Activated CD4-positive, alpha-beta T cell treated with anti-CD3 and anti-CD28 coated beads, Interleukin-2, amount 50 U/mL, for 1 hour (primary cell): ENCODE data around the gene ARHGAP8.

Experiments used
- DNase-seq: peaks from one replicate; pipeline ENCODE4 v3.0.0-alpha.2; 2020

The ARHGAP8 gene

DNA sequence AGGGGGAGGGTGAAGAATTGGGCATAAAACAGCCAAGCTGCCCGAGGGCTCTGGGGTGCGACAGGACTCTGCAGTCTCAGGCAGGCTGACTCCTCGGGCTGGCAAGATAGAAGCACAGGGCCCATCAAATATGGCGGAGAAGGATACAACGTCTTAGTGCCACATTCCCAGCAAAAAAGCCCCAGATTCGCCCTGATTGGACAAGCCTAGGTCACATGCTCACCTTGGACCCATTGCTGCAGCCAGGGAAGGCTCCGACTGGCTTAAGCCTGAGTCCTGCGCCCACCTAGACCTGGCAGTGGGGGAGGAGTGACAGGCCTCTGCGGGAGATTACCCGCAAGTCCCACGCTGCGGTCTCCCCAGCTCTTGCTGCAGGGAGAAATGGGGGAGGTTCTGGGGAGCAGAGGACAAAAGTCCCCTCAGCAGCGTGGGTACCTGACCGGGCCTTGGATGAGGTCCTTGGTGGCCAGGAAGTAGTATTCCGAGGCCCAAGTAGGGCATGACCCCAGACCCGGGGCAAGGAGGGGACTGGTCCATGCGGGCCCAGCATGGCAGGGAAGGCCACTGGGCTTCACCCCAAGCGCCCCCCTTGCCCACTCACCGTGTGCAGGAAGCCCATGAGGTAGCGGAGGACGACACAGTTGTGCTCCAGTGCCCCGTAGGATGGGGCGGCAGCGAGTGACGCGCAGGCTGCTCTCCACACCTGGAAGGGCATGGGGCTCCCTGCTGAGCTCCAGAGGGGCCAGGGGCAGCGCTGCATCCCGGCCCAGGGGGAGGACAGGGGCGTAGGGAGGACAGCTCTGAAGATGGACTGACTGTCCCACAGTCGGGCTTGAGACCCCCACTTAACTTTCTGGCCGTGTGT lies 113.0 kb downstream of the ARHGAP8 start:
- DNase-seq: no peak

DNA sequence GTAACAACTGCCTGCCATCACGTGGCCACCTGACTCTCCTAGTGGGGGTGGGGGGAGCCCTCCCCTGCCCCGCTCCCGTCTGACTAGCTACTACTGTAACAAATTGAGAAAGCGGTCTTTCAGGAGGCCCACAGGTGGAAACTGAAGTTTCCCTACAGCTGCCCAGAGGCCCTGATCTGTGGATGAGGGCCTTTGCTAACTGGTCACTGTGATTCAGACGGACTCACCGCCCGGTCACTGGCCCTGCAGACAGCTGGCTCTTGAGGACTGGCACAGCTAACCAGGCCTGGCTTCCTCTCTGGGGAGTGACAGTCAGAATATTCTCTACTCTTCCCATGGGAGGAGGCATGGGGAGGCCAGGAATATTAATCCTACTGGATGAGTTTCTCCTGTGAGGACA lies 116.8 kb downstream of the ARHGAP8 start:
- DNase-seq: no peak

DNA sequence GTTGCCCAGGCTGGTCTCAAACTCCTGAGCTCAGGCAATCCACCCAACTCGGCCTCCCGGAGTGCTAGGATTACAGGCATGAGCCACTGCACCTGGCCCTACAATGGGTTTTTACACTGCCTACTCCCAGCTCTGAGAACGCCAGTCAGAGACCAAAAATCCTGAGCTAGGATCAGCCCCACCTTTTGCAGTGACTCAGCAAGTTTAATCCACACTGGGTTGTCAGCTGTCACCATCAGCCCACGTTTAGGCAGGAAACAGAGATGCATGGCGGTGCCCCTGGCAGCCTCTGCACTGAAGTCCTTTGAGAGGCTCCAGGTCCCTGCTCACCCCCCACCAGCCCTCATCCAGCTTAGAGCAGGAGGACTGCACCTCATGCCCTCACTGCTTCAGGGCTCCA lies 117.6 kb downstream of the ARHGAP8 start:
- no peak for DNase-seq

DNA sequence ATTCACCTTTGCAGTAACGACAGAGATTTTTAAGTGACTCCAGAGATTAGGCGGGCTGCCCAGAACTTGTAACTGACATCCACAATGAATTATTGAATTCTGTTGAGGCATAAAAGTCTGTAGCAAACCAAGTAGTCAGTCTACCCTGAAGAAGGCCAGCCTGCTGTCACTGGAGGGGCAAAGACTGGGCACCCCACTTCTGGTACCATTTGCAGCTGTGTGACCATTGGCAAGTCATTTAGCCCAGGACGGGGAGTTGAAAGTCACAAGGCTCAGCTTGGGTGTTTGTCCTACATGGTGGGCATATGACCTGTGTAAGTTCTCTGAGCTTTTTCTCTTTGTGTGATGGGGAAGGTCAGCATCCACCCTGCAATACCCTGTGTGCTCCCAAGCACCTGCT lies 119.4 kb downstream of the ARHGAP8 start:
- no peak for DNase-seq

DNA sequence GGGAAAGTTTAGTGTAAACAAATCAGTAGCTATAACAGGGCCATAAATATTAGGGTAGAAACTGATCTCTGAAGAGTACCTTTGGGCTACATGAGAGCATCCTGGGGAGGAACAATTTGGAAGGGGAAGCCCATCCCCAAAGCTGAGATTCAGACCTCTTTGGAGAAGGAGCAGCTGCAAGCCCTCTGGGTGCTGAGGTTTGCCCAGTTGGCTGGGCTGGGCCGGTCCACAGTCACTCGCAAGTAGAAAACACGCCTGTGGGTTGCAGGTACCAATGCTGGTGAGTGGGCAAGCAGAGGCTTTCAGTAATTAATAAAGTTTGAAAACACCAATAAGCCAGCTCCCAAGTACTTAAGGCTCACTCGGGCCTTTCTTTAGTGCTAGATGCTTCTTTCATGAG lies 124.5 kb downstream of the ARHGAP8 start:
- no peak for DNase-seq

DNA sequence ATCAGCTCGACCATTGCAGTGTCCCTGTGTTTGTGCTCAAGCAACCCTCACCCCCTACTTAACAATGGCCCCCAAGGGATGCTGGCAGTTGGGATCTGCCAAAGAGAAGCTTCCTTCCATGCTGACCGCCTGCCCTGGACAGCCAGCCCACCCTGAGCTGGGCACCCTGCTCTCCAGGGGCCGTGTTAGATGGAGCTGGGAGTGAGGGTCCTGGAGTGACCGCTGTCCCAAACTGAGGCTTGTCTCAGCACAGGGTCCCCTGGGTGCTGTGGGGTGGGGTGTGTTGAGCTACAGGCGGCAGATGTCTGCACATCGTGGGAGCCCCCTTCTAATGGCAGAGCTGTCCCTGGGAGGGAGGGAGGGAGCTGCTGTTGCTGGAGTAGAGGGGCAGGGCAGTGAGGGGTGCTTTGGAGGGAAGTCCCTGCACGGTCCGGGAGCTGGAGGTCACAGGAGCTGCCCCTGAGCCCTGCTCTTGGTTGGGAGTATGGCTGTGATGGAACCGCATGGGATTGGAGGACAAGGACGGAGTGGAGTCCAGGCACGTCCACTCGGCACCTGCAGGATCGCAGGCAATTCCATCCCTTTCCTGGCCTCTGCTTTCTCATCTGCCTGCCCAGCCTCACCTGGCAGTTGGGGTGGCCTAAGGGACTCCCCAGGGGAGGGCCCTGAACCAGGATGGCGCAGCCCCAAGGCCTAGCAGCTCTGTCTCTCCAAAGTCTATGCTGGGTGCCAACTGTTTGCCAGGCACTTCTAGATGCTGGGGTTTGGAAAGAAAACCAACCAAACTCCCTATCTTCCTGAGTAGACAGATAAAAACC lies 126.3 kb downstream of the ARHGAP8 start:
- DNase-seq: no peak

DNA sequence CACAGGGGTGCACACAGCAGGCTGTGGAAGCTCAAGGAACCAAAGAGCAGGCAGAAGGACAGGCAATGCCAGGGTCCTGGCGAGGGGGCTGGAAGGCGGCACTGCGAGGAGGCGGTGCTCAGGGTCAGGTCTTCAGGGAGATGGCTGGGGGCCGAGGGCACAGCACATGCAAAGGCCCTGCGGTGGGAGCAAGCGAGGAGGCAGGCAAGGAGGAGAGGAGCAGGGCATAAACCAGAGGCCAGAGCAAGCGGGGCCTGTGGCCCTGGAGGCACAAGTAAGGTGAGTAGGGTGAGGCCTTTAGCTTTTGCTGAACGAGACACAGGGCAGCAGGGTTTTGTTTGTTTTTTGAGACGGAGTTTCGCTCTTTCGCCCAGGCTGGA lies 126.9 kb downstream of the ARHGAP8 start:
- DNase-seq: no peak

DNA sequence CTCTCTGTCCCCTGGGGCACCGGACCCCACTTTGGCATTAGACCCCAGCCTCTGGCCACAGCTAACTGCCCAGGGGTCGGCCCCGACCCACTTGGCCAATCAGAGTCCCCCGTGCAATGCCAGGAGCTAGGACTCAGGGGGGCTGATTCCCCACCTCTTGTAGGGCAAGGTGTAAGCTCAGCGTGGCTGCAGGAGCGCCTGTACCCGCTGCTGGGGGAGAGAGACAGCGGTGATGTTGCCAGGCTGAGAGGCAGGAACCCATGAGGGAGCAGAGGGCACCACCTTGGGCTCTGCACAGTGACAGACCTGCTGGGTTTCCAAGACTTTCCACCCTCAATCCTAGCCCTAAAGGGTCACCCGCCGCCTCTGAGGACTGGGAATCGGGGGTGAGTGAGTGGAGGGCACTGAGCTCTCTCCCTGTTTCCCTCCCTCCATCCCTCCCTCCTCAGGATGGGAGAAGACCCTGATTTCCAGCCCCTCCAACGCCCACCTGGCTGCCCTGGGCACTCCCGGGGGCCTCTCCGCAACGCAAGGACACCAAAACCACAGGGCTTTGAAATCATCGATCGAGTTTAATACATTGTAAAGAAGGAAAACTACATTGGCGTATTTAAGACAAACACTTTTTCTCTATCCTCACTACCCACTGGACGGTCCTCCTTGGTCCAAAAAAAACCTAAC lies 128.4 kb downstream of the ARHGAP8 start:
- DNase-seq: no peak

DNA sequence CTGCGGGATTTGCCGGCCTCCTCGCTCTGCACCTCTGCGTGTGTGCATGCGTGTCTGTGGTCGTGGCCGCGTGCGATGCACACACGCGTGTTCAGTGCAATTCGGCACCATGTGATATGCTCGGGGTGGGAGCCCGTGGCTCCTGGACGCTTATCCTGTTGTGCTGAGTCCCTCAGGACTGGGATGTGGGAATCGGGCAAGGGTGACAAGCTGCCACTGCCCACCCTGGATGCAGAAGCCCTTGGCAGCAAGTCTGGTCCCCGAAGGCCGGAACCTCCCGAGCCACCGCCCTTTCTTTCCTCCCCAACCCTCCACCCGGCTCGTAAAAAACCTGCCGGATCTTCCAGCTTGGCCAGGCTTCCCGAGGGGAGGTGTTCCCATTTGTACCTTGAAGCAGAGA lies 129.2 kb downstream of the ARHGAP8 start:
- no peak for DNase-seq

DNA sequence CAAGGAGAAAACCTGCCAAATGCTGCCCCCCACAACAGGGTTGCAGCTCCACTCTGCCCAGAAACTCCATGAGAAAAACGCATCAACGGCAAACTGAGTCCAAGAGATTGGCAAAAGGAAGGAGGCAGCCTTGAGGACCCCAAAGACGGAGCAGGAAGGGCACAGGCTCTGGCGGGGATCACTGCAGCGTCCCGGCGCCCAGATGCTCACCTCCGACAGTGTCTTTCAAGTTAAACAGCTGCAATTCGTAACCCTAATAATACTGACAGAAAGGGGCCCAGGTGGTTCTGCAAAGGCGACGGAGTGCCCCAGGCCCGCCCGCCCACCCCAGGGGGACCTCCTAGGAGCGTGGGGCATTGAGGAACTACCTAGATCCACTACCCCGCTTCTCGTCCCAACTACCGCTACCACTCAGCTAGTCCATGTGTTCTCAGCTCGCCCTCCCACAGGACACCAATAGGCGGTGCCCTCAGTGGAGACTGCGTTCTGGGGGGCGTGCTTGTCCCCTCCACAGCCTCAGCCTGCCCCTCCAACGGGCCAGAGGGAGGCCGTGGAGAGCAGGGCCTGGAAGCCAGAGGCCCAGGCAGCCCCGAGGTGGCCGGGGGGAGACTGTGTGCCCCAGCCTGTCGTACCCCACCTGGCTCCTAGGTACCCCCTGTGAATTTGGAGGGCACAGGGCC lies 130.0 kb downstream of the ARHGAP8 start:
- DNase-seq: no peak

DNA sequence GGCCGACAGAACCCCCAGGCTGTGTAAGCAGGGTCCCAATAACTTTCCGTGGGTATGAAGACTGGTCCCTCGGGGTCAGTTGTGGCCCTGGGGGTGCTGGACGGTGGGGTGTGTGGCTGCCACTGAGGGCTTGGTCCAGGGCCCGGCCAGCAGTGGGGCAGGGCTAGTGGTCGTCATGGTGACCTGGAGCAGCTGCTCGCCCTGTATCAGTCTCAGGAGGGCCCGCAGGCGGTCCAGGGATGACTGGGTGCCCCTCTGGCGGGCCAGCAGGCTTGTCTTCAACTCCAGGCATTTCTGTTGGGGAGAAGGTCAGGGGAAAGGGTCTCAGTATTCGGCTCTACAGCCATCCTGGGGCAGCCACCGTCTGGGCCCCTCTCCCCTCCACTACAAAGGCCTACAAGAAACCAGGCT lies 130.6 kb downstream of the ARHGAP8 start:
- DNase-seq: no peak

DNA sequence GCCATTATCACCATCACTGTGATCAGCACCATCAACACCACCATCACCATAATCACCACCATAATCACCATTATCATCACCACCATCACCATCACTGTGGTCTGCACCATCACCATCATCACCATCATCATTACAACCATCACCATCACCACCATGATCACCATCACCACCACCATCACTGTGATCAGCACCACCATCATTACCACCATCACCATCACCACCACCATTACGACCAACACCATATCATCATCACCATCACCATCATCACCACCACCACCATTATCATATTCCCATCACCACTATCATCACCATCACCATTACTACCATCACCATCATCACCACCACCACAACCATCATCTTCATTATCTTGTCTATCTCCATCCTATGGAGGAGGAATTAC lies 132.2 kb downstream of the ARHGAP8 start:
- DNase-seq: no peak

DNA sequence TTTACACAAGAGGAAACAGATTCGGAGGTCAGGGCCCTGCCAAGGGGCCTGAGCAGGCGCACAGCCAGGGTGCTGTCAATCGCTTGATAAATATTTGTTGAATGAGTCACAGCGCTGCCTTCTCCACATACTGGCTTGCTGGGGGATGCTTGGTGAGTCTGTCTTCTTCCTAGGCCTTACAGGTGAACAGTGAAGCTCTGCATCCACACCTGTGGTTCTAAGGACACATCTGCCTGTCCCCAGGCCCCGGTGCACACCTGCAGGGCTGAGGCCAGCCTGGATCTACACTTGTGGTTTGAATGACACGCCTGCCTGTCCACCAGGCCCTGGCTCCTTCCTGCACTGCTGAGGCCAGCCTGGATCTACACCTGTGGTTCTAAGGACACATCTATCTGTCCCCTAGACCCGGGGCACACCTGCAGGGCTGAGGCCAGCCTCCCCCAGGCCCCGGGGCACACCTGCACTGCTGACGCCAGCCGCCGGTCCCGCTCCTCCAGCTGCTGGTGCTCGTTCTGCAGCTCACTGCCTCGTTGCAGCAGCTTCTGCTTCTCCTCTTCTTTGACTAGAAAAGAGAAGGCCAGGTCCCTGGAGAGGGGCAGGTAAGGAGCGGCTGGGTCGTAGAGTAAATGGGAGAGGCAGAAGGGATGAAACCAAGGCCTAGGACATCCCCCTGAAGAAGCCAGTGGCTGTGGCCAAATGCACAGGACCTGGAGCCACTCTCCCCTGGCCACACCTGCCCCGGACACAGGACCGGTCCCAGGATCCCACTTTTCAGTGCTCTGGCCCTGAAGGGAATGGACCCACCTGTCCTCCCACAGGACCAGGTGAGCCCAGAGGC lies 132.8 kb downstream of the ARHGAP8 start:
- no peak for DNase-seq

DNA sequence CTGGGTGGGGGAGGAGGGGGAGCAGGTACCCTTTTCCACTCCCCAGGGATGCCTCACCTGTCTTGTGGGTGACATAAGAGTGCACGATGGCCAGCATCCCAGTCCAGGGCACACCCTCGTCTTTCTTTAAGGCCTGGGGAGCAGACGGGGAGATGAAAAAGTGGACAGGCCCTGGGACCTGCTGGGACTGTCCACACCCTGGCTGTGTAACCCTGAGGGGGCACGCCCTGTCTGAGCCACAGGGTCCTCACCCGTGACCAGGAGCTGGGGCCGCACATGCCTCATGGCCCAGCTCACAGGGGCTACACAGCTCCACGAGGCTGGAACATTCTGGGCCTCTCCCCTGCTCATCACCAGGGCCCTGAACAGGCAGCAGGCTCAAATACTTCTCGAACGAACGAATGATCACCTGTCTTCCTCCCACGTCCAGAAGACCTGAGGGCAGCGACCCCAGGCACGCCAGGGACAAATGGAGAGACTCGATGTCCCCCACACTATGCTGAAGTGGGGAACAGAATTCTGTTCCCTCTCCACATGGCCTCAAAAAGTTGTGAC lies 133.5 kb downstream of the ARHGAP8 start:
- DNase-seq: no peak

DNA sequence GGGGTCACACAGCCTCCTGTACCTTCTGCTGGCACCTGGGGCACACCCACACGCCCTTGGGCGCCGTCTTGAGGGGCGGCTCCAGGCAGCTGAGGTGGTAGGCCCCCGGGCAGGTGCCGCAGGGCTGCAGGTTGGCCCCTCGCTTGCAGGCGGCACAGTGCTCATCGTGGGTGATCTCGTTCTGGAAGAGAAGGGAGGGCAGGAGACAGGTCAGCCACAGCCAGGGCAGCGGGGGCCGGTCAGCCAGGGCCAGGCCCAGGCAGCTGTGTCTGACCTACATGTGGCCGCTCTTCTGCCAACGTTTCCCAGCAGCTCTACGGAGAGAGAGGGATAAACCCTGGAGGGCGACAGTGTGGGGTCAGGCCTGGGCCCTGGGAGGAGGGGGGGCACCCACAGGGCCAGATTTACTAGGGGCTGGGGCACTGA lies 135.6 kb downstream of the ARHGAP8 start:
- DNase-seq: no peak

DNA sequence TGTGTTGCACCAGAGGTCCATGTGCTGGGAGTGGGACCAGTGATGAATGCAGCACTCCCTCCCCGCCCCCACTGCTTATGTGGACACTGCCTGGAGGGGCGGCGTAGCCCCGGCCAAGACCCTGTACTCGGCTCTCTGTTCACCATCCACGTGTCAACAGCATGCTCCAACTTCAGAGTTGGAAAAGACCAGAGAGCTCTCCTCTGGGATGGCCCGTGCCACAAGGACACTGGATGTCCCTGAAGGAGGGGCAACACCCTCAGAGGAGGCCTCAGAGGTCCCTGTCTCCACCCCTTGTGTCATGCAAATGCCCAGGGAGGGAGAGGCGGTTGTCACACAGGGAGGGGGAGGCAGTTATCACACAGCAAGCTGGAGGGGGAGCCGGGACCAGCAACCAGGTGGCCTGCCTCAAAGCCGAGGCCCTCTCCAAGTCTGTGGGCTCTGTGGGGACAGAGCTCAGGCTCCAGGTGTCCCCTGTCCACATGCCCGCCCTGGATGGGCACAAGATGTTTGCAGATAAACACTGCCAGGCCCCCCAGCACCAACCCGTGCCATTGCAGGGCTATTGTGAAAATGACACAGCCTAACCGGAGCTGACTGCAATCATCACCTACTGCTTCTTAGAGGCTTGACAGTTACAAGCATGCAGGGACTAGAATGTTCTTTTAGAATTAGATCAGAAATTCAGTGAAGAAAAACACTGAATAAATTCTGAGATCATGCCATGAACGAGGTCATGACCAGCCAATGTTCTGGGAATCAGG lies 136.3 kb downstream of the ARHGAP8 start:
- no peak for DNase-seq

DNA sequence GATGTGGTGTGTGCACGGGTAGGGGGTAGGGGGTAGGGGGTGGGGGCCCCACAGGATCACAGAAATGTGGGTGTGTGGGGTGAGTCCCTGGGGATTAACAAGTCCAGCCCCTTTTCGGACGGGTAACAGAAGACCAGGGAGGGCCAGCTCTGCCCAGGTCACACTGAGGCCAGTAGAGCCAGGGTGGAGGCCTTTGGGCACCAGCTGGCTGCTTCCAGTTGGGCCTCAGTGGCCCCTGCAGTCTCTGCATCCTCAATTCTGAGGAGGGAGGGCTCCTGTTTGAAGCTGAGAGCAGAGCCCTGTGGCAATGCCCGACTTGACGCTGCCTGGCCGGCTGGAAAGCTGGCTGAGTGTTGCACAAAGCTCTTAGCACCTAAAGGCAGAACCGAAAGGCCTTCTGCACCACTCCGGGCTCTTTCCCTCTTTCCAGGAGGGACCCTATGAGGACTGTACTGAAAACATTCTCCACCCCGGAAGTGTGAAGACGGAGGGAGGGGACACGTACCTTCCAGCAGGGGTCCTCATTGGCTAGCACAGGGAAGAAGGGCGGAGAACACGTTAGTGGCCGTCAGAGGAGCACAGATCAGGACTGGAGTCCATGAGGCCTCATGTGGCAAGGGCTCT lies 137.0 kb downstream of the ARHGAP8 start:
- DNase-seq: no peak

DNA sequence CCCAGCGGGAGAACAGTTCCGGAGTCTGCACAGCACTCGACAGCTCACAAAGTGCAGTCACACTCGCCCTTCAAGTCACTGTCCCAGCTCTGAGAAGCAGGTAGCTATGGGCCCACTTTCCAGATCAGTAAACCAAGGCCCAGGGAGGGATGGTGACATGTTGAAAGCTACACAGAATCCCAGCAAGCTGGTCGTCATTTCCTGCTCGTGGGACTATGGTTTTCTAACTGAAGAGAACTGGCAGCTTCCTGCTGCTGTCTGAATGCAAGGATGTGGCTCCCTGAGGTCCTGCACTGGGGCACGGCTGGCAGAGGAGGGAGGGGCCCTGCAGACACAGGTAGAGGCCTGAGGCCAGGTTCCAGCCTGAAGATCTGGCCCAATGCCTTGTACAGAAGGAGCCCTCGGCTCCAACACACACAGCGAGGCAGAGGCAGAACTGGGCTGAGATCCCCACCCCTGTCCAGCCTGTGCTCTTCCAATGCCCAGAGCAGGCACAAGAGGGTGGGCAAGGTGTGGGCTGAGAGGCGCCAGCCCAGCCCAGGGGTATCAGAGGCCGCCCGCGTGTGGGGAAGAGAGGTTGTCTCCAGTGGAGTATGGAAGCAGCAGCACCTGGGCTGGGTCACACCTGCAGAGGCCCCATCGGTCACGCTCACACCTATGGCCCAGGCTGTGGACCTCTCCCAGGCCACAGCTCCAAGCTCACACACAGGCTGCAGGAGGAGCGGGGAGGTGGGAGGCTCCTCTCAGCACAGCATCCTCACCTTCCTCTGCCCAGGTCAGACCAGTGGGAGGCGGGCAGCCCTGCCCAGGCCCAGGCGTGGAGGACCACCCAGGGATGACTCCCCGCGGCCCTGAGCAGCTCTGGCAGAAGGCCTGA lies 138.3 kb downstream of the ARHGAP8 start:
- no peak for DNase-seq

DNA sequence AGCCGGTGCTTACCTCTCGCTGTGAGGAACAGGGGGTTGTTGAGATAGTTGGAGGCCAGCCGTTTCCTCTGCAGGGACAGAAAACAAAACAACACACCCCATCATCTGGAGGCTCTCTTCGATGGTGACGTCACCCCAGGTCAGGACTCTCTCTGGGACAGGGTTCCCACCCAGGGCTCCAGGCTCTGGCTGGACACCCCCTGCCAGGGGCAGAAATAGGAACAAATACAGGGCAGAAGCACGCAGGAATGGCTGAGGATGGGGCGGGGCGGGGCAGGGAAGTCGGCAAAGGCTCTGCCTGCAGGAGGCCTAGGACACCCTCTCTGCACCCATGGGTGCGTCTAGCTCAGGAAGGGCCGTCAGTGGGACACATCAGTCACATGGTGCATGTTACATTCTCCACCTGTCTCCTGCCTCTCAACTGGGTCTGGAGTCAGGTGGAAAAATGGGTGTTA lies 138.9 kb downstream of the ARHGAP8 start:
- no peak for DNase-seq
